Measurements from ENCODE around the gene HCCS.

- TF ChIP-seq USF2 (IDR thresholded peaks at IDR 0.05; ENCODE audit: low read length) (no peak), PHF8 (conservative IDR thresholded peaks at IDR 0.05; ENCODE audit: low read depth, low read length) (no peak), POLR2AphosphoS5 (IDR thresholded peaks at IDR 0.05; ENCODE audit: low read depth, low read length) (no peak), CTCF (IDR thresholded peaks at IDR 0.05; ENCODE audit: control extremely low read depth in 1 of 3, insufficient read depth in 1 of 3, low read depth in 1 of 3, low read length in 3 of 3) (no peak), ATF3 (IDR thresholded peaks at IDR 0.05; ENCODE audit: insufficient read depth, low read depth, low read length) (no peak), POLR2A (IDR thresholded peaks at IDR 0.05; ENCODE audit: control extremely low read depth in 1 of 2, low read depth in 2 of 2, low read length in 2 of 2) (no peak), EP300 (IDR thresholded peaks at IDR 0.05; ENCODE audit: borderline replicate concordance in 1 of 2, low read depth in 2 of 2, low read length in 2 of 2) (no peak), NRF1 (IDR thresholded peaks at IDR 0.05; ENCODE audit: low read depth, low read length) (no peak), HDAC2 (IDR thresholded peaks at IDR 0.05; ENCODE audit: borderline replicate concordance in 1 of 2, low read depth in 2 of 2, low read length in 2 of 2) (no peak), SRF (IDR thresholded peaks at IDR 0.05; ENCODE audit: low read depth, low read length) (no peak), ASH2L (IDR thresholded peaks at IDR 0.05; ENCODE audit: low read length) (no peak)
These were observed 6.6 kb downstream of the HCCS start for GRCh38 chrX:11117745-11118144.

Data from H1 (cell line).